Neuronal stem cell (in vitro differentiated cells): ENCODE data around the gene MAP7D1.

Source experiments
- DNase-seq: peaks from one replicate; pipeline ENCODE4 v3.0.0-alpha.2; 2013; ENCODE audit warnings: low spot score
- H2AFZ ChIP-seq: one replicate; pipeline ENCODE4 v1.6.1; 2013; ENCODE audit warnings: mild to moderate bottlenecking, low read length, inconsistent platforms
- H2AK5ac ChIP-seq: 2 replicates; pipeline ENCODE4 v1.6.1; 2013; ENCODE audit warnings: low read depth, mild to moderate bottlenecking, inconsistent platforms, low read length, moderate library complexity, mixed read lengths
- H2BK120ac ChIP-seq: 2 replicates; pipeline ENCODE4 v1.6.1; 2013; ENCODE audit warnings: low read depth, mild to moderate bottlenecking, inconsistent platforms, low read length, moderate library complexity, mixed read lengths
- H2BK12ac ChIP-seq: one replicate; pipeline ENCODE4 v1.6.1; 2013; ENCODE audit warnings: low read length, inconsistent platforms
- H2BK15ac ChIP-seq: 2 replicates; pipeline ENCODE4 v1.6.1; 2013; ENCODE audit warnings: mild to moderate bottlenecking, low read length, inconsistent platforms, mixed read lengths
- H2BK5ac ChIP-seq: one replicate; pipeline ENCODE4 v1.6.1; 2013; ENCODE audit warnings: inconsistent platforms, mild to moderate bottlenecking, low read length, moderate library complexity
- H3K14ac ChIP-seq: one replicate; pipeline ENCODE4 v1.6.1; 2013; ENCODE audit warnings: low read length, inconsistent platforms
- H3K18ac ChIP-seq: 2 replicates; pipeline ENCODE4 v1.6.1; 2013; ENCODE audit warnings: low read length, inconsistent platforms
- H3K23ac ChIP-seq: 2 replicates; pipeline ENCODE4 v1.6.1; 2013; ENCODE audit warnings: low read depth, mild to moderate bottlenecking, mixed read lengths, low read length, inconsistent platforms; ENCODE audit not compliant: poor library complexity
- H3K27ac ChIP-seq: replicated peaks from 3 replicates; pipeline ENCODE4 v1.5.1; 2013; ENCODE audit warnings: low read length, inconsistent platforms
- H3K27me3 ChIP-seq, 3 experiments: 2 replicates each; pipeline ENCODE4 v1.6.1; 2013; ENCODE audit warnings: low read length in 3 of 3, mild to moderate bottlenecking in 2 of 3, inconsistent platforms in 1 of 3, low read depth in 1 of 3, mixed read lengths in 1 of 3, moderate library complexity in 1 of 3; ENCODE audit not compliant: control insufficient read depth in 3 of 3, insufficient read depth in 3 of 3
- H3K36me3 ChIP-seq, 2 donors: replicated peaks in 1 of 2; 2 replicates each; pipeline ENCODE4 v1.6.1; 2013; ENCODE audit warnings: low read length in 2 of 2; ENCODE audit not compliant: control insufficient read depth in 2 of 2, insufficient read depth in 2 of 2
- H3K4ac ChIP-seq: 2 replicates; pipeline ENCODE4 v1.6.1; 2013; ENCODE audit warnings: inconsistent platforms, mild to moderate bottlenecking, low read length, moderate library complexity
- H3K4me1 ChIP-seq, 2 donors: 1 replicate in 1 of 2; 2 replicates in 1 of 2; pipeline ENCODE4 v1.6.1; 2013; ENCODE audit warnings: low read length in 2 of 2, low read depth in 1 of 2; ENCODE audit not compliant: control insufficient read depth in 2 of 2, insufficient read depth in 1 of 2
- H3K4me2 ChIP-seq: one replicate; pipeline ENCODE4 v1.6.1; 2013; ENCODE audit warnings: mild to moderate bottlenecking, low read length, inconsistent platforms; ENCODE audit not compliant: insufficient read depth, poor library complexity, severe bottlenecking
- H3K4me3 ChIP-seq, 2 donors: 2 replicates each; pipeline ENCODE4 v1.5.1; 2013; ENCODE audit warnings: low read length in 2 of 2, mild to moderate bottlenecking in 2 of 2, inconsistent platforms in 1 of 2, moderate library complexity in 1 of 2
- H3K79me1 ChIP-seq: one replicate; pipeline ENCODE4 v1.6.1; 2013; ENCODE audit warnings: low read depth, mild to moderate bottlenecking, inconsistent platforms, low read length, moderate library complexity
- H3K9ac ChIP-seq: one replicate; pipeline ENCODE4 v1.6.1; 2013; ENCODE audit warnings: mild to moderate bottlenecking, low read depth, low read length, inconsistent platforms; ENCODE audit not compliant: poor library complexity
- H3K9me3 ChIP-seq, 2 donors: replicated peaks in 1 of 2; 2 replicates each; pipeline versions ENCODE3 to v1.6.1; 2013; ENCODE audit warnings: low read length in 2 of 2, mild to moderate bottlenecking in 2 of 2, inconsistent platforms in 1 of 2, low read depth in 1 of 2, mixed read lengths in 1 of 2, moderate library complexity in 1 of 2; ENCODE audit not compliant: control insufficient read depth in 2 of 2, insufficient read depth in 1 of 2
- H4K8ac ChIP-seq: one replicate; pipeline ENCODE4 v1.6.1; 2013; ENCODE audit warnings: low read depth, mild to moderate bottlenecking, inconsistent platforms, low read length, moderate library complexity
- H4K91ac ChIP-seq: one replicate; pipeline ENCODE4 v1.6.1; 2013; ENCODE audit warnings: low read length, low read depth, mild to moderate bottlenecking, inconsistent platforms; ENCODE audit not compliant: poor library complexity
- WGBS, 2 donors: extraction: QIAGEN DNeasy Blood & Tissue Kit; methylation state at CpG; one replicate each; pipeline ENCODE4 v1.1.7; 2013; ENCODE audit warnings: missing lambda C conversion rate in 2 of 2, mixed read lengths in 1 of 2; ENCODE audit not compliant: insufficient read length in 2 of 2, insufficient replicate concordance in 1 of 2; ENCODE audit errors: extremely low coverage in 2 of 2; 5-methylcytosine and 5-hydroxymethylcytosine counted together

MAP7D1 gene

GRCh38 chr1:36160388-36160948 lies 4.5 kb downstream of the MAP7D1 start:
- no peak overlapping the region for H3K27ac ChIP-seq
- WGBS, 2 donors = no CpG with 5 or more reads among the region's 4 CpGs
- H3K36me3 ChIP-seq = peaks cover 23 to 72% of the 10 kb centered on the region in 2 donors

GRCh38 chr1:36160949-36161485 lies 5.1 kb downstream of the MAP7D1 start:
- H4K8ac ChIP-seq = no peak overlapping the region
- H3K14ac ChIP-seq = peak overlapping the region; percentile 26
- H2BK120ac ChIP-seq = no peak overlapping the region
- peak overlapping the region; percentile 45 for H3K4me2 ChIP-seq
- H3K36me3 ChIP-seq = peaks cover 23 to 78% of the 10 kb centered on the region in 2 donors
- peak overlapping the region; percentile 73 for H2AFZ ChIP-seq
- peak overlapping the region; percentile 31 for H3K27ac ChIP-seq
- peaks cover 29 to 30% of the 10 kb centered on the region in 2 donors for H3K4me1 ChIP-seq
- no peak overlapping the region for H4K91ac ChIP-seq
- WGBS, 2 donors = no CpG with 5 or more reads among the region's 12 CpGs
- H2BK5ac ChIP-seq = no peak overlapping the region
- no peak overlapping the region for H3K4ac ChIP-seq
- peaks cover 19% of the 10 kb centered on the region for H3K79me1 ChIP-seq
- DNase-seq = no peak
- peak overlapping the region; percentile 3 to 52 for H3K4me3 ChIP-seq
- H2BK15ac ChIP-seq = no peak overlapping the region
- no peak overlapping the region for H2BK12ac ChIP-seq
- H3K18ac ChIP-seq = peak overlapping the region; percentile 90
- peak overlapping the region; percentile 76 for H3K23ac ChIP-seq
- peak overlapping the region; percentile 51 for H3K9ac ChIP-seq
- peak overlapping the region; percentile 49 for H2AK5ac ChIP-seq
- no peaks in the 10 kb centered on the region for H3K9me3 ChIP-seq
- H3K27me3 ChIP-seq = no peaks in the 10 kb centered on the region

More at GRCh38 chr1:36160388-36160948, 4.5 kb downstream of the MAP7D1 start:
- H3K79me1 ChIP-seq = peaks cover 19% of the 10 kb centered on the region
- no peak overlapping the region for H3K4ac ChIP-seq
- H3K9ac ChIP-seq = peak overlapping the region; percentile 22
- H3K14ac ChIP-seq = peak overlapping the region; percentile 26
- peak overlapping the region; percentile 90 for H3K18ac ChIP-seq
- H2AFZ ChIP-seq = no peak overlapping the region
- peaks cover 29 to 30% of the 10 kb centered on the region in 2 donors for H3K4me1 ChIP-seq
- no peak overlapping the region for H4K8ac ChIP-seq
- no peaks in the 10 kb centered on the region for H3K9me3 ChIP-seq
- H3K27me3 ChIP-seq = no peaks in the 10 kb centered on the region
- H2BK12ac ChIP-seq = no peak overlapping the region
- no peak overlapping the region for H2BK120ac ChIP-seq
- peak overlapping the region; percentile 49 for H2AK5ac ChIP-seq
- no peak overlapping the region for H2BK5ac ChIP-seq
- H4K91ac ChIP-seq = no peak overlapping the region
- peak overlapping the region; percentile 45 for H3K4me2 ChIP-seq
- peak overlapping the region; percentile 76 for H3K23ac ChIP-seq
- H3K4me3 ChIP-seq = peak overlapping the region in 1 of 2 donors; percentile 52
- DNase-seq = no peak
- H2BK15ac ChIP-seq = no peak overlapping the region

- peak overlapping the region; percentile 25 for H3K27ac ChIP-seq
- no peak overlapping the region for H3K4ac ChIP-seq
- H3K79me1 ChIP-seq = peaks cover 19% of the 10 kb centered on the region
- peak overlapping the region; percentile 19 for H2BK5ac ChIP-seq
- H3K4me1 ChIP-seq = peaks cover 29 to 30% of the 10 kb centered on the region in 2 donors
- peak overlapping the region; percentile 34 for H3K23ac ChIP-seq
- no peak overlapping the region for H4K91ac ChIP-seq
- H2AFZ ChIP-seq = no peak overlapping the region
- H3K4me2 ChIP-seq = no peak overlapping the region
- no CpG with 5 or more reads among the region's 14 CpGs for WGBS, 2 donors
- H3K4me3 ChIP-seq = peak overlapping the region; percentile 41 to 52
- peak overlapping the region; percentile 72 for H2AK5ac ChIP-seq
- H3K18ac ChIP-seq = peak overlapping the region; percentile 61
- DNase-seq = no peak
- no peak overlapping the region for H4K8ac ChIP-seq
- H3K9ac ChIP-seq = peak overlapping the region; percentile 70
- peaks cover 23 to 84% of the 10 kb centered on the region in 2 donors for H3K36me3 ChIP-seq
- H2BK15ac ChIP-seq = no peak overlapping the region
- no peak overlapping the region for H2BK12ac ChIP-seq
- no peaks in the 10 kb centered on the region for H3K9me3 ChIP-seq
- H3K14ac ChIP-seq = no peak overlapping the region
- no peaks in the 10 kb centered on the region for H3K27me3 ChIP-seq
- H2BK120ac ChIP-seq = no peak overlapping the region
Measured at GRCh38 chr1:36161641-36162531, 5.9 kb downstream of the MAP7D1 start.
